HCT116 (cell line): Measurements from ENCODE around the gene PITPNC1. TPM values are rescaled to one million over a fixed set of nuclear protein-coding genes. Genes with fewer than 3 reads are reported as not detected.

Source experiments
- ATAC-seq: fragments of 200-7000 bp; cut with Tn5 transposase; 2 replicates; pipeline ENCODE4 v1.9.1; 2020; ENCODE audit warnings: mild to moderate bottlenecking, moderate library complexity
- BruUV-seq: library from RNA; stranded (reverse); fragments of 400-500 nt; replicated peaks from 2 replicates; lab custom pipeline; 2021; lab: Mats Ljungman, UMichigan
- CTCF ChIA-PET: fragments of 300-600 bp; sonication (Branson Sonifier 250); formaldehyde crosslinking; loops from one replicate; lab custom pipeline; 2021; ENCODE audit warnings: antibody characterized with exemption; lab: Charles Lee
- POLR2A ChIA-PET: fragments of 300-600, 350-600 bp; sonication (Branson Sonifier 250); formaldehyde crosslinking; loops from one replicate; lab custom pipeline; 2021; ENCODE audit warnings: antibody characterized with exemption; lab: Charles Lee
- RAD21 ChIA-PET, 2 experiments: fragments of 300-600 bp; sonication (Branson Sonifier 250); formaldehyde crosslinking; loops; one replicate each; lab custom pipeline; 2023; ENCODE audit warnings: low total read pairs in 2 of 2; ENCODE audit not compliant: uncharacterized antibody in 2 of 2, unreplicated experiment in 2 of 2, low non-redundant PET in 1 of 2; lab: Charles Lee
- DNase-seq: peaks from one replicate; pipeline ENCODE4 v3.0.0-alpha.2; 2010; ENCODE audit warnings: low read depth, low spot score
- H2AFZ ChIP-seq: fragments of 200-600 bp; shearing (Covaris generic), sonication (generic); 2 replicates; pipeline ENCODE4 v1.6.1; 2017; ENCODE audit warnings: low read depth, mixed run types, mixed read lengths, antibody characterized with exemption, low read length; ENCODE audit not compliant: poor library complexity, severe bottlenecking
- H3K27ac ChIP-seq: 2 replicates; pipeline ENCODE4 v1.5.1; 2012; ENCODE audit warnings: low read depth, low read length
- H3K27me3 ChIP-seq: fragments of 200-600 bp; sonication (generic); 2 replicates; pipeline ENCODE4 v1.6.1; 2016; ENCODE audit warnings: mixed run types, low read length, mixed read lengths; ENCODE audit not compliant: insufficient read depth
- H3K36me3 ChIP-seq, 2 experiments: fragments of 200-500 bp in 1 of 2; fragments of 200-600 bp in 1 of 2; sonication (Bioruptor generic) in 1 of 2; sonication (generic) in 1 of 2; 2 replicates each; pipeline versions ENCODE4 v1.5.1 to v1.6.1; 2014 to 2016; ENCODE audit warnings: low read length in 2 of 2, inconsistent platforms in 1 of 2, mixed read lengths in 1 of 2, mixed run types in 1 of 2; ENCODE audit not compliant: insufficient read depth in 2 of 2, control insufficient read depth in 1 of 2
- H3K4me1 ChIP-seq, 2 experiments: fragments of 200-600 bp in 1 of 2; sonication (generic) in 1 of 2; 2 replicates each; pipeline versions ENCODE4 v1.5.1 to v1.6.1; 2012 to 2017; ENCODE audit warnings: low read length in 2 of 2, inconsistent platforms in 1 of 2, mild to moderate bottlenecking in 1 of 2, mixed read lengths in 1 of 2, mixed run types in 1 of 2, moderate library complexity in 1 of 2; ENCODE audit not compliant: insufficient read depth in 2 of 2, control insufficient read depth in 1 of 2
- H3K4me2 ChIP-seq: fragments of 200-600 bp; sonication (generic); 2 replicates; pipeline ENCODE4 v1.6.1; 2017; ENCODE audit warnings: mixed run types, low read length, mixed read lengths
- H3K4me3 ChIP-seq, 2 experiments: fragments of 200-600 bp in 1 of 2; sonication (generic) in 1 of 2; replicated peaks in 1 of 2; 2 replicates each; pipeline ENCODE4 v1.5.1; 2011 to 2016; ENCODE audit warnings: low read length in 2 of 2, control low read depth in 1 of 2, low read depth in 1 of 2, mild to moderate bottlenecking in 1 of 2, mixed read lengths in 1 of 2, mixed run types in 1 of 2
- H3K79me2 ChIP-seq: fragments of 200-600 bp; sonication (generic); 2 replicates; pipeline ENCODE4 v1.6.1; 2017; ENCODE audit warnings: mild to moderate bottlenecking, mixed run types, low read length, moderate library complexity, mixed read lengths; ENCODE audit not compliant: insufficient read depth
- H3K9ac ChIP-seq: fragments of 200-600 bp; sonication (generic); 2 replicates; pipeline ENCODE4 v1.6.1; 2016; ENCODE audit warnings: low read length, mixed read lengths
- H3K9me2 ChIP-seq: fragments of 200-600 bp; sonication (generic), shearing (Covaris generic); 2 replicates; pipeline ENCODE4 v1.6.1; 2017; ENCODE audit warnings: mixed run types, mild to moderate bottlenecking, moderate library complexity; ENCODE audit not compliant: insufficient read depth
- H3K9me3 ChIP-seq, 2 experiments: fragments of 200-500 bp in 1 of 2; fragments of 200-600 bp in 1 of 2; sonication (Bioruptor generic) in 1 of 2; sonication (generic) in 1 of 2; 2 replicates each; pipeline ENCODE4 v1.6.1; 2014 to 2017; ENCODE audit warnings: low read length in 2 of 2, mixed read lengths in 2 of 2, inconsistent platforms in 1 of 2, low read depth in 1 of 2, mild to moderate bottlenecking in 1 of 2, mixed run types in 1 of 2, moderate library complexity in 1 of 2; ENCODE audit not compliant: control insufficient read depth in 1 of 2, insufficient read depth in 1 of 2
- H4K20me1 ChIP-seq: fragments of 200-600 bp; sonication (generic), shearing (Covaris generic); 2 replicates; pipeline ENCODE4 v1.6.1; 2017; ENCODE audit warnings: mixed run types, mild to moderate bottlenecking, moderate library complexity; ENCODE audit not compliant: insufficient read depth
- CBX3 ChIP-seq: IDR thresholded peaks from 2 replicates; pipeline ENCODE4 v1.6.1; 2012; ENCODE audit warnings: low read depth
- CEBPB ChIP-seq: IDR thresholded peaks from 2 replicates; pipeline ENCODE4 v1.6.1; 2012; ENCODE audit warnings: low read depth
- CTCF ChIP-seq, 3 experiments: fragments of 200-600 bp in 1 of 3; sonication (generic) in 1 of 3; IDR thresholded peaks in 2 of 3; conservative IDR thresholded peaks in 1 of 3; 2 replicates each; pipeline ENCODE4 v1.5.1; 2012 to 2017; ENCODE audit warnings: low read depth in 2 of 3, low read length in 2 of 3, antibody characterized with exemption in 1 of 3, borderline replicate concordance in 1 of 3, control low read depth in 1 of 3, mild to moderate bottlenecking in 1 of 3, mixed read lengths in 1 of 3, mixed run types in 1 of 3, moderate library complexity in 1 of 3; ENCODE audit not compliant: insufficient read depth in 1 of 3
- EGR1 ChIP-seq: IDR thresholded peaks from 2 replicates; pipeline ENCODE4 v1.6.1; 2012; ENCODE audit warnings: low read depth
- EZH2 ChIP-seq: fragments of 200-600 bp; sonication (generic); IDR thresholded peaks from 2 replicates; pipeline ENCODE4 v1.6.1; 2017; ENCODE audit warnings: antibody characterized with exemption, mixed run types
- JUND ChIP-seq: IDR thresholded peaks from 2 replicates; pipeline ENCODE4 v1.6.1; 2012
- POLR2A ChIP-seq: IDR thresholded peaks from 2 replicates; pipeline ENCODE4 v1.7.0; 2011; ENCODE audit warnings: borderline replicate concordance; ENCODE audit not compliant: insufficient read depth, insufficient read length; ENCODE audit errors: extremely low read depth
- RAD21 ChIP-seq: IDR thresholded peaks from 2 replicates; pipeline ENCODE4 v1.6.1; 2012; ENCODE audit warnings: low read depth, mild to moderate bottlenecking
- REST ChIP-seq: IDR thresholded peaks from 2 replicates; pipeline ENCODE4 v1.6.1; 2012; ENCODE audit warnings: low read depth
- SIN3A ChIP-seq: IDR thresholded peaks from 2 replicates; pipeline ENCODE4 v1.6.1; 2012; ENCODE audit warnings: low read depth
- SRF ChIP-seq: IDR thresholded peaks from 2 replicates; pipeline ENCODE4 v1.6.1; 2012; ENCODE audit warnings: low read depth
- TCF7L2 ChIP-seq: IDR thresholded peaks from 2 replicates; pipeline ENCODE4 v1.7.0; 2011; ENCODE audit warnings: borderline replicate concordance, inconsistent platforms; ENCODE audit not compliant: insufficient read depth, insufficient read length; ENCODE audit errors: extremely low read depth
- ZFX ChIP-seq: fragments of 450-650 bp; IDR thresholded peaks from 2 replicates; pipeline ENCODE4 v1.6.1; 2017
- ZNF274 ChIP-seq: fragments of 200-500 bp; sonication (Bioruptor generic); IDR thresholded peaks from 2 replicates; pipeline ENCODE4 v1.6.1; 2014; ENCODE audit warnings: mild to moderate bottlenecking, low read depth, low read length, inconsistent platforms
- intact Hi-C: fragments of 100-400 bp; cut with micrococcal nuclease; formaldehyde crosslinking; loops from 2 replicates; pipeline ENCODE4 v1.10.0; 2022
- total RNA-seq: library from RNA; stranded (reverse); gene quantifications from one replicate; pipeline ENCODE4 v1.2.1, GENCODE V29; 2021; ENCODE audit not compliant: unreplicated experiment

PITPNC1 gene
- total RNA-seq, 1 experiment from 2014 or later = 41.9 TPM

- H3K36me3 ChIP-seq = no peaks in the 10 kb centered on the region
- ChIA-PET CTCF (no interaction called here), POLR2A (no interaction called here), RAD21 (no interaction called here)
- H2AFZ ChIP-seq = no peak overlapping the region
- no TSS peak for BruUV-seq
- peaks cover 4 to 6% of the 10 kb centered on the region in 2 experiments; a peak in 3 of 4 replicates for H3K4me1 ChIP-seq
- H3K9me2 ChIP-seq = no peaks in the 10 kb centered on the region
- no peaks in the 10 kb centered on the region for H3K27me3 ChIP-seq
- H3K27ac ChIP-seq = no peak overlapping the region
- H3K4me2 ChIP-seq = no peak overlapping the region
- no peak for TF ChIP-seq ZFX
- no peak for TF ChIP-seq SIN3A
- TF ChIP-seq TCF7L2 = no peak
- no peak for TF ChIP-seq POLR2A
- no peak for TF ChIP-seq REST
- no peak for TF ChIP-seq JUND
- no peak for TF ChIP-seq EZH2
- TF ChIP-seq RAD21 = no peak
- TF ChIP-seq CTCF (IDR thresholded peaks at IDR 0.05 in 2 of 3, conservative IDR thresholded peaks at IDR 0.05 in 1 of 3; ENCODE audit: borderline replicate concordance in 1 of 3, insufficient read depth in 1 of 3, low read depth in 2 of 3, low read length in 2 of 3) = no peak
- TF ChIP-seq ZNF274 = no peak
- TF ChIP-seq CEBPB = no peak
- TF ChIP-seq CBX3 = no peak
- no peak for TF ChIP-seq SRF
- TF ChIP-seq EGR1 = no peak
- ATAC-seq (no peak), DNase-seq (no peak)
- H3K9me3 ChIP-seq = no peaks in the 10 kb centered on the region
- intact Hi-C loops = no loop called here
- no peaks in the 10 kb centered on the region for H4K20me1 ChIP-seq
- no peak overlapping the region for H3K9ac ChIP-seq
- peaks cover 5% of the 10 kb centered on the region for H3K79me2 ChIP-seq
- H3K4me3 ChIP-seq = no peak overlapping the region
Measured at GRCh38 chr17:67713169-67713568, 336.1 kb downstream of the PITPNC1 start.
